NCI-H2171 (cell line): ENCODE data around the gene FMN2.
"Not testable (repeated sequence)": the region's sequence is repeated elsewhere in the genome, so short reads cannot be mapped to it uniquely, and the experiment has no call there.

ENCODE experiments used
- DNase-seq: peaks from one replicate; lab custom pipeline; 2025; lab: John Stamatoyannopoulos, UW

The FMN2 gene

GRCh38 chr1:240254778-240255291, 163.2 kb downstream of the FMN2 start:
- no peak for DNase-seq

- no peak for DNase-seq
These were observed 164.2 kb downstream of the FMN2 start for GRCh38 chr1:240255922-240256321.

- DNase-seq: no peak
These were observed 165.3 kb downstream of the FMN2 start for GRCh38 chr1:240256836-240257503.

- no peak for DNase-seq
These were observed 167.2 kb downstream of the FMN2 start for GRCh38 chr1:240258910-240259309.

GRCh38 chr1:240264494-240264893, 172.8 kb downstream of the FMN2 start:
- not testable (repeated sequence) for DNase-seq

- DNase-seq: no peak
These were observed 179.4 kb downstream of the FMN2 start for GRCh38 chr1:240271081-240271480.

GRCh38 chr1:240274569-240274968, 182.9 kb downstream of the FMN2 start:
- no peak for DNase-seq

GRCh38 chr1:240275219-240275618, 183.5 kb downstream of the FMN2 start:
- not testable (repeated sequence) for DNase-seq

- DNase-seq: no peak
These were observed 186.4 kb downstream of the FMN2 start for GRCh38 chr1:240278082-240278481.

GRCh38 chr1:240280560-240281322, 189.1 kb downstream of the FMN2 start:
- no peak for DNase-seq

GRCh38 chr1:240282061-240282830, 190.6 kb downstream of the FMN2 start:
- DNase-seq: no peak

GRCh38 chr1:240284656-240285414, 193.2 kb downstream of the FMN2 start:
- DNase-seq: no peak

- no peak for DNase-seq
These were observed 193.9 kb downstream of the FMN2 start for GRCh38 chr1:240285540-240285939.

- no peak for DNase-seq
These were observed 196.0 kb downstream of the FMN2 start for GRCh38 chr1:240287722-240288121.

- DNase-seq: no peak
These were observed 202.0 kb downstream of the FMN2 start for GRCh38 chr1:240293706-240294105.

GRCh38 chr1:240294566-240294965, 202.9 kb downstream of the FMN2 start:
- DNase-seq: no peak

- no peak for DNase-seq
These were observed 204.1 kb downstream of the FMN2 start for GRCh38 chr1:240295811-240296210.

GRCh38 chr1:240304466-240304865, 212.8 kb downstream of the FMN2 start:
- DNase-seq: no peak

- DNase-seq: no peak
These were observed 215.0 kb downstream of the FMN2 start for GRCh38 chr1:240306673-240307072.

- no peak for DNase-seq
These were observed 216.4 kb downstream of the FMN2 start for GRCh38 chr1:240308096-240308495.

- no peak for DNase-seq
These were observed 218.1 kb downstream of the FMN2 start for GRCh38 chr1:240309769-240310168.
